HepG2 (cell line): ENCODE data around the gene PLXNA3. TPM values are rescaled to one million over a fixed set of nuclear protein-coding genes. Genes with fewer than 3 reads are reported as not detected.

Experiments used
- ATAC-seq: fragments of 200-7000 bp; cut with Tn5 transposase; 3 replicates; pipeline ENCODE4 v1.9.1; 2020; ENCODE audit warnings: mild to moderate bottlenecking, moderate library complexity
- BruUV-seq: library from RNA; stranded (reverse); fragments of 400-500 nt; replicated peaks from 2 replicates; lab custom pipeline; 2021; lab: Mats Ljungman, UMichigan
- CTCF ChIA-PET: fragments of 300-600 bp; formaldehyde crosslinking; extraction: SDS; loops from one replicate; lab custom pipeline; 2021; ENCODE audit warnings: low total read pairs, inconsistent platforms, low intra/inter-chr PET ratio; lab: Yijun Ruan, JAX
- POLR2A ChIA-PET: fragments of 350-600 bp; sonication (Branson Sonifier 250); formaldehyde crosslinking; loops from one replicate; lab custom pipeline; 2020; ENCODE audit warnings: antibody characterized with exemption, inconsistent platforms; lab: Yijun Ruan, JAX
- DNase-seq: peaks from one replicate; pipeline ENCODE4 v3.0.0-alpha.2; 2015; ENCODE audit warnings: low spot score
- FAIRE-seq: peaks from 3 replicates; lab custom pipeline; 2011; peaks lifted over from hg19 to GRCh38; lab: Jason Lieb, UNC
- H2AFZ ChIP-seq: one replicate; pipeline ENCODE4 v1.6.1; 2011; ENCODE audit warnings: low read length, inconsistent platforms
- H3K27ac ChIP-seq: fragments of 300-600 bp; 3 replicates; pipeline ENCODE4 v1.8.0; 2011; ENCODE audit warnings: mixed run types, mild to moderate bottlenecking, mixed read lengths, low read length, inconsistent platforms; ENCODE audit not compliant: insufficient read depth; ENCODE audit errors: extremely low read length
- H3K27me3 ChIP-seq, 2 experiments: fragments of 200-600 bp in 1 of 2; 2 replicates in 1 of 2; 3 replicates in 1 of 2; pipeline versions ENCODE4 v1.6.0 to v1.8.0; 2011; ENCODE audit warnings: low read length in 2 of 2, mild to moderate bottlenecking in 2 of 2, moderate library complexity in 2 of 2, inconsistent platforms in 1 of 2; ENCODE audit not compliant: insufficient read depth in 2 of 2, control insufficient read depth in 1 of 2
- H3K36me3 ChIP-seq, 2 experiments: fragments of 200-600 bp in 1 of 2; replicated peaks in 1 of 2; 2 replicates in 1 of 2; 3 replicates in 1 of 2; pipeline versions ENCODE4 v1.5.1 to v1.8.0; 2011; ENCODE audit warnings: low read length in 2 of 2, inconsistent platforms in 1 of 2; ENCODE audit not compliant: insufficient read depth in 2 of 2, control insufficient read depth in 1 of 2
- H3K4me1 ChIP-seq: 2 replicates; pipeline ENCODE4 v1.5.1; 2012; ENCODE audit warnings: low read length, inconsistent platforms; ENCODE audit not compliant: insufficient read depth
- H3K4me2 ChIP-seq: 2 replicates; pipeline ENCODE4 v1.6.0; 2011; ENCODE audit warnings: low read depth, low read length, inconsistent platforms
- H3K4me3 ChIP-seq, 3 experiments: fragments of 200-600 bp in 1 of 3; sonication (generic), shearing (Covaris generic) in 1 of 3; replicated peaks in 1 of 3; 2 replicates each; pipeline ENCODE4 v1.5.1; 2011 to 2016; ENCODE audit warnings: low read length in 3 of 3, inconsistent platforms in 2 of 3, low read depth in 2 of 3, mild to moderate bottlenecking in 2 of 3, control low read depth in 1 of 3, mixed read lengths in 1 of 3; ENCODE audit not compliant: insufficient read depth in 1 of 3
- H3K79me2 ChIP-seq: one replicate; pipeline ENCODE4 v1.6.1; 2011; ENCODE audit warnings: low read length, inconsistent platforms; ENCODE audit not compliant: insufficient read depth
- H3K9ac ChIP-seq: 2 replicates; pipeline ENCODE4 v1.6.0; 2011; ENCODE audit warnings: mild to moderate bottlenecking, low read depth, low read length, inconsistent platforms; ENCODE audit not compliant: insufficient read depth
- H3K9me3 ChIP-seq: 2 replicates; pipeline ENCODE4 v1.5.1; 2012; ENCODE audit warnings: mild to moderate bottlenecking, low read length
- H4K20me1 ChIP-seq: 2 replicates; pipeline ENCODE4 v1.6.0; 2011; ENCODE audit warnings: inconsistent platforms, mild to moderate bottlenecking, low read length, moderate library complexity; ENCODE audit not compliant: insufficient read depth
- SIN3A ChIP-seq: IDR thresholded peaks from 2 replicates; pipeline ENCODE4 v1.6.1; 2011; ENCODE audit warnings: low read depth, mild to moderate bottlenecking, control low read depth, low read length, borderline replicate concordance
- ZNF589 ChIP-seq: sonication (generic); formaldehyde crosslinking; conservative IDR thresholded peaks from 2 replicates; pipeline ENCODE4 v1.8.0; 2022; ENCODE audit warnings: mild to moderate bottlenecking, moderate library complexity, missing genetic modification reagents
- ZNF674 ChIP-seq: sonication (generic); formaldehyde crosslinking; IDR thresholded peaks from 2 replicates; pipeline ENCODE4 v1.5.0; 2020; ENCODE audit warnings: low read depth, mild to moderate bottlenecking, missing genetic modification reagents
- ZNF749 ChIP-seq: sonication (generic); formaldehyde crosslinking; IDR thresholded peaks from 2 replicates; pipeline ENCODE4 v1.8.0; 2022; ENCODE audit warnings: mild to moderate bottlenecking, missing genetic modification reagents, moderate library complexity, borderline replicate concordance
- ZSCAN21 ChIP-seq: sonication (generic); formaldehyde crosslinking; IDR thresholded peaks from 2 replicates; pipeline ENCODE4 v1.8.0; 2022; ENCODE audit warnings: mild to moderate bottlenecking, missing genetic modification reagents, moderate library complexity, borderline replicate concordance
- whole genome bisulfite sequencing: methylation state at CpG from one replicate; pipeline ENCODE4 v1.1.6; 2017; ENCODE audit warnings: low lambda C conversion rate; 5-methylcytosine and 5-hydroxymethylcytosine counted together
- in situ Hi-C: cut with HindIII; loops from 2 replicates; pipeline ENCODE4 v1.10.0; 2017; ENCODE audit warnings: low pct_unique_long_range_greater_than_20kb; ENCODE audit not compliant: extremely low pct_ligation_motif_present
- intact Hi-C: fragments of 100-400 bp; cut with micrococcal nuclease; formaldehyde crosslinking; loops from one replicate; pipeline ENCODE4 v1.10.0; 2022; ENCODE audit not compliant: unreplicated experiment
- polyA plus RNA-seq, 8 experiments: library from polyadenylated mRNA; depleted of rRNA in 3 of 8; stranded (reverse) in 7 of 8; unstranded in 1 of 8; fragments of >200 nt; fragmentation: Illumina TruSeq in 4 of 8; extraction: Trizol in 4 of 8; gene quantifications; 2 replicates each; pipeline versions ENCODE4 v1.2.1 to v1.2.3, GENCODE V29; 2011 to 2016; ENCODE audit warnings: low read depth in 4 of 8, missing spikeins in 1 of 8, mixed read lengths in 1 of 8; ENCODE audit not compliant: insufficient read depth in 1 of 8
- total RNA-seq, 5 experiments: library from RNA; depleted of rRNA; stranded (reverse); fragments of >200 nt; fragmentation: Illumina TruSeq; extraction: Trizol; gene quantifications; 2 replicates each; pipeline ENCODE4 v1.2.3, GENCODE V29; 2016; ENCODE audit warnings: low read depth in 1 of 5
- TF ChIP-seq, protein P1 (sequence below): sonication (generic); formaldehyde crosslinking; IDR thresholded peaks from 2 replicates; pipeline ENCODE4 v1.5.0; 2020; ENCODE audit warnings: mild to moderate bottlenecking, missing genetic modification reagents, borderline replicate concordance
- TF ChIP-seq, protein P2 (sequence below): IDR thresholded peaks from 2 replicates; pipeline ENCODE4 v1.6.1; 2012; ENCODE audit warnings: inconsistent platforms

PLXNA3 gene
- total and polyA plus RNA-seq, 2 of the 13 experiments (the other 11 are each of a cell fraction or from before 2014, with no cell fraction given) = 5.8 to 20.6 TPM

DNA sequence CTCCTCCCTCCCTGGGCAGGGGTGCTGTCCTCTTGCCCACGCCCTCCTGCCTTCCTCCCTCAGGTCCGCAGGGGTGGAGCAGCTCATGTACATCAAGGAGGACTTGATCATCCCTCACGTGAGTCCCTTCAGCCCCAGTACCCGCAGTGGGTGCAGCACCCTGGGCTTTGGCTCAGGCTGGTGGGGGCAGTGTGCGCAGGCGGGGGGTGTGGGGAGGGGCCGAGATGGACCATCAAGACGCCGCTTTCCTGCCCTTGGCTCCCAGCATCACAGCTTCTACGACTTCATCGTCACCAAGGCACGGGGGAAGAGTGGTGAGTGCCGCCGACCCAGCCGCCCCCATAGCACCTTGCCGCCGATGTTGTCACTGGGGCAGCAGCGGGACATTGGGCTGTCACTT, 8.5 kb upstream of the PLXNA3 start (continued):
- TF ChIP-seq, protein P1, sequence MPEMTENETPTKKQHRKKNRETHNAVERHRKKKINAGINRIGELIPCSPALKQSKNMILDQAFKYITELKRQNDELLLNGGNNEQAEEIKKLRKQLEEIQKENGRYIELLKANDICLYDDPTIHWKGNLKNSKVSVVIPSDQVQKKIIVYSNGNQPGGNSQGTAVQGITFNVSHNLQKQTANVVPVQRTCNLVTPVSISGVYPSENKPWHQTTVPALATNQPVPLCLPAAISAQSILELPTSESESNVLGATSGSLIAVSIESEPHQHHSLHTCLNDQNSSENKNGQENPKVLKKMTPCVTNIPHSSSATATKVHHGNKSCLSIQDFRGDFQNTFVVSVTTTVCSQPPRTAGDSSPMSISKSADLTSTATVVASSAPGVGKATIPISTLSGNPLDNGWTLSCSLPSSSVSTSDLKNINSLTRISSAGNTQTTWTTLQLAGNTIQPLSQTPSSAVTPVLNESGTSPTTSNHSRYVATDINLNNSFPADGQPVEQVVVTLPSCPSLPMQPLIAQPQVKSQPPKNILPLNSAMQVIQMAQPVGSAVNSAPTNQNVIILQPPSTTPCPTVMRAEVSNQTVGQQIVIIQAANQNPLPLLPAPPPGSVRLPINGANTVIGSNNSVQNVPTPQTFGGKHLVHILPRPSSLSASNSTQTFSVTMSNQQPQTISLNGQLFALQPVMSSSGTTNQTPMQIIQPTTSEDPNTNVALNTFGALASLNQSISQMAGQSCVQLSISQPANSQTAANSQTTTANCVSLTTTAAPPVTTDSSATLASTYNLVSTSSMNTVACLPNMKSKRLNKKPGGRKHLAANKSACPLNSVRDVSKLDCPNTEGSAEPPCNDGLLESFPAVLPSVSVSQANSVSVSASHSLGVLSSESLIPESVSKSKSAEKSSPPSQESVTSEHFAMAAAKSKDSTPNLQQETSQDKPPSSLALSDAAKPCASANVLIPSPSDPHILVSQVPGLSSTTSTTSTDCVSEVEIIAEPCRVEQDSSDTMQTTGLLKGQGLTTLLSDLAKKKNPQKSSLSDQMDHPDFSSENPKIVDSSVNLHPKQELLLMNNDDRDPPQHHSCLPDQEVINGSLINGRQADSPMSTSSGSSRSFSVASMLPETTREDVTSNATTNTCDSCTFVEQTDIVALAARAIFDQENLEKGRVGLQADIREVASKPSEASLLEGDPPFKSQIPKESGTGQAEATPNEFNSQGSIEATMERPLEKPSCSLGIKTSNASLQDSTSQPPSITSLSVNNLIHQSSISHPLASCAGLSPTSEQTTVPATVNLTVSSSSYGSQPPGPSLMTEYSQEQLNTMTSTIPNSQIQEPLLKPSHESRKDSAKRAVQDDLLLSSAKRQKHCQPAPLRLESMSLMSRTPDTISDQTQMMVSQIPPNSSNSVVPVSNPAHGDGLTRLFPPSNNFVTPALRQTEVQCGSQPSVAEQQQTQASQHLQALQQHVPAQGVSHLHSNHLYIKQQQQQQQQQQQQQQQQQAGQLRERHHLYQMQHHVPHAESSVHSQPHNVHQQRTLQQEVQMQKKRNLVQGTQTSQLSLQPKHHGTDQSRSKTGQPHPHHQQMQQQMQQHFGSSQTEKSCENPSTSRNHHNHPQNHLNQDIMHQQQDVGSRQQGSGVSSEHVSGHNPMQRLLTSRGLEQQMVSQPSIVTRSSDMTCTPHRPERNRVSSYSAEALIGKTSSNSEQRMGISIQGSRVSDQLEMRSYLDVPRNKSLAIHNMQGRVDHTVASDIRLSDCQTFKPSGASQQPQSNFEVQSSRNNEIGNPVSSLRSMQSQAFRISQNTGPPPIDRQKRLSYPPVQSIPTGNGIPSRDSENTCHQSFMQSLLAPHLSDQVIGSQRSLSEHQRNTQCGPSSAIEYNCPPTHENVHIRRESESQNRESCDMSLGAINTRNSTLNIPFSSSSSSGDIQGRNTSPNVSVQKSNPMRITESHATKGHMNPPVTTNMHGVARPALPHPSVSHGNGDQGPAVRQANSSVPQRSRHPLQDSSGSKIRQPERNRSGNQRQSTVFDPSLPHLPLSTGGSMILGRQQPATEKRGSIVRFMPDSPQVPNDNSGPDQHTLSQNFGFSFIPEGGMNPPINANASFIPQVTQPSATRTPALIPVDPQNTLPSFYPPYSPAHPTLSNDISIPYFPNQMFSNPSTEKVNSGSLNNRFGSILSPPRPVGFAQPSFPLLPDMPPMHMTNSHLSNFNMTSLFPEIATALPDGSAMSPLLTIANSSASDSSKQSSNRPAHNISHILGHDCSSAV (CRISPR knock-in tag) = no peak
- no peak for TF ChIP-seq SIN3A

DNA sequence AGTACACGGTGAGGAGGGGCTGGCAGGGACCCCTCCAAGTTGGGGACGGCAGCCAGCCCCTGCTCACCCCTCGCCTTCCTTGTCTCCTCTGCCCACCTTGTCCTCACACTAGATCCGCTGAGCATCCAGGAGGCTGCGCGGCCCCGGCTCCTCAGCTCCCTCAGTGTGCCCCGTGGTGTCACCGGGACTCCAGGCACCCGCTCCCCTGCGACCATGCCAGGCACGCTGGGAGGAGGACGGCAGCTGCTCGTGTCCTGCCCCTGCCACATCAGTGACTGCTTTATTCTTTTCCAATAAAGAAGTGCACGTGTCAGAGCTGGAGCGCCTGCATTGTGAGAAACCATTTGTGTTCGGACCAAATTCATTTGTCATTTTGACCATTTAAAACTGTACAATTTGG, 7.8 kb upstream of the PLXNA3 start:
- BruUV-seq = no TSS peak
- CTCF ChIA-PET = no interaction called here
- H3K79me2 ChIP-seq = no peaks in the 10 kb centered on the region
- in situ Hi-C loops = no loop called here
- no peak overlapping the region for H3K4me2 ChIP-seq
- H3K4me1 ChIP-seq = peaks cover 3% of the 10 kb centered on the region
- 98% methylated on average over 8 of the region's 17 CpGs for whole genome bisulfite sequencing
- H3K27me3 ChIP-seq = no peaks in the 10 kb centered on the region
- POLR2A ChIA-PET = no interaction called here
- no peaks in the 10 kb centered on the region; a peak in 1 of 5 replicates for H3K36me3 ChIP-seq
- H2AFZ ChIP-seq = no peak overlapping the region
- no peak overlapping the region for H3K9ac ChIP-seq
- no peaks in the 10 kb centered on the region for H4K20me1 ChIP-seq
- DNase-seq (no peak), ATAC-seq (no peak), FAIRE-seq (no peak)
- intact Hi-C loops = no loop called here
- no peak overlapping the region for H3K27ac ChIP-seq
- no peaks in the 10 kb centered on the region for H3K9me3 ChIP-seq
- no peak overlapping the region for H3K4me3 ChIP-seq
- TF ChIP-seq ZNF674 (CRISPR knock-in tag) (no peak), ZNF589 (no peak), ZSCAN21 (no peak), ZNF749 (CRISPR knock-in tag) (no peak)
- TF ChIP-seq, protein P2, sequence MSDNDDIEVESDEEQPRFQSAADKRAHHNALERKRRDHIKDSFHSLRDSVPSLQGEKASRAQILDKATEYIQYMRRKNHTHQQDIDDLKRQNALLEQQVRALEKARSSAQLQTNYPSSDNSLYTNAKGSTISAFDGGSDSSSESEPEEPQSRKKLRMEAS = no peak
